Osteoblast (primary cell): Measurements from ENCODE around the gene GGTLC1. TPM values are rescaled to one million over a fixed set of nuclear protein-coding genes. Genes with fewer than 3 reads are reported as not detected.

Experiments used
- DNase-seq: peaks from one replicate; pipeline ENCODE4 v3.0.0; 2011; ENCODE audit warnings: low spot score, mixed read lengths; ENCODE audit not compliant: insufficient read length; ENCODE audit errors: missing footprints
- H2AFZ ChIP-seq: 2 replicates; pipeline ENCODE4 v1.6.0; 2011; ENCODE audit warnings: mild to moderate bottlenecking, low read length
- H3K27ac ChIP-seq: 2 replicates; pipeline ENCODE4 v1.5.1; 2011; ENCODE audit warnings: mild to moderate bottlenecking, low read depth, low read length, moderate library complexity
- H3K27me3 ChIP-seq: 2 replicates; pipeline ENCODE4 v1.6.0; 2012; ENCODE audit warnings: mild to moderate bottlenecking, control low read depth, inconsistent platforms, low read length, moderate library complexity; ENCODE audit not compliant: insufficient read depth
- H3K36me3 ChIP-seq: 2 replicates; pipeline ENCODE4 v1.5.1; 2011; ENCODE audit warnings: mild to moderate bottlenecking, low read length, control low read depth, moderate library complexity; ENCODE audit not compliant: insufficient read depth
- H3K4me1 ChIP-seq: 2 replicates; pipeline ENCODE4 v1.5.1; 2011; ENCODE audit warnings: mild to moderate bottlenecking, low read length, control low read depth, moderate library complexity; ENCODE audit not compliant: insufficient read depth
- H3K4me2 ChIP-seq: 2 replicates; pipeline ENCODE4 v1.6.0; 2011; ENCODE audit warnings: mild to moderate bottlenecking, low read length; ENCODE audit not compliant: insufficient read depth
- H3K4me3 ChIP-seq: fragments of 200-600 bp; sonication (generic); 3 replicates; pipeline ENCODE4 v1.5.1; 2012; ENCODE audit warnings: mild to moderate bottlenecking, low read length, inconsistent platforms; ENCODE audit not compliant: insufficient read depth
- H3K79me2 ChIP-seq: 2 replicates; pipeline ENCODE4 v1.6.0; 2012; ENCODE audit warnings: mild to moderate bottlenecking, low read length, control low read depth, inconsistent platforms; ENCODE audit not compliant: insufficient read depth
- H3K9me3 ChIP-seq: 2 replicates; pipeline ENCODE4 v1.5.1; 2011; ENCODE audit warnings: low read depth, low read length, control low read depth
- H4K20me1 ChIP-seq: 2 replicates; pipeline ENCODE4 v1.6.0; 2012; ENCODE audit warnings: mild to moderate bottlenecking, low read length, control low read depth; ENCODE audit not compliant: insufficient read depth
- total RNA-seq: library from RNA; depleted of rRNA; stranded (reverse); fragments of >200 nt; gene quantifications from 2 replicates; pipeline ENCODE4 v1.2.3, GENCODE V29; 2012
- TF ChIP-seq, protein P1 (sequence below): IDR thresholded peaks from 2 replicates; pipeline ENCODE4 v1.5.1; 2011; ENCODE audit warnings: mild to moderate bottlenecking, low read depth, low read length, moderate library complexity; ENCODE audit errors: extremely low read depth

GGTLC1 gene
- total RNA-seq, 1 donor, result not detected

DNA sequence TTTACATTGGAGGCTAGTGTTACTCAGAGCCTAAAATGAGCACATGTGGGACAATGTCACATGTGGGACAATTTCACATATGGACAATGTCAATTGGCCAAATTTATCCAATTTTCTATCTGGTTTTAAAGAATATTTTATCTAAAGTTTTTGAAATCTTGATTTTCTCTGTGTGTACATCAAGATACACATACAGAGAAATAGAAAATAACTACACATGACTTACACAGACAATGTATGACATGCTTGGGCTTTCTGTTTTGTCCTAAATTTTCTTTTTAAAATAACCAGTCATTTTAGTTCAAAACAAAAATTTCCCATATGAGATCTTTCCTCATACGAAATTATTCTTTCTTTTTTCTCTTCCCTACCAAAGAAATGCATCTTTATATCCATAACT lies 24.6 kb downstream of the GGTLC1 start:
- Histone ChIP-seq H3K27me3 (no peaks in the 10 kb centered on the region), H2AFZ (no peak overlapping the region), H3K36me3 (no peaks in the 10 kb centered on the region), H3K79me2 (no peaks in the 10 kb centered on the region), H4K20me1 (no peaks in the 10 kb centered on the region), H3K27ac (no peak overlapping the region), H3K4me3 (no peak overlapping the region), H3K4me1 (no peaks in the 10 kb centered on the region), H3K9me3 (no peaks in the 10 kb centered on the region), H3K4me2 (no peak overlapping the region)
- TF ChIP-seq, protein P1, sequence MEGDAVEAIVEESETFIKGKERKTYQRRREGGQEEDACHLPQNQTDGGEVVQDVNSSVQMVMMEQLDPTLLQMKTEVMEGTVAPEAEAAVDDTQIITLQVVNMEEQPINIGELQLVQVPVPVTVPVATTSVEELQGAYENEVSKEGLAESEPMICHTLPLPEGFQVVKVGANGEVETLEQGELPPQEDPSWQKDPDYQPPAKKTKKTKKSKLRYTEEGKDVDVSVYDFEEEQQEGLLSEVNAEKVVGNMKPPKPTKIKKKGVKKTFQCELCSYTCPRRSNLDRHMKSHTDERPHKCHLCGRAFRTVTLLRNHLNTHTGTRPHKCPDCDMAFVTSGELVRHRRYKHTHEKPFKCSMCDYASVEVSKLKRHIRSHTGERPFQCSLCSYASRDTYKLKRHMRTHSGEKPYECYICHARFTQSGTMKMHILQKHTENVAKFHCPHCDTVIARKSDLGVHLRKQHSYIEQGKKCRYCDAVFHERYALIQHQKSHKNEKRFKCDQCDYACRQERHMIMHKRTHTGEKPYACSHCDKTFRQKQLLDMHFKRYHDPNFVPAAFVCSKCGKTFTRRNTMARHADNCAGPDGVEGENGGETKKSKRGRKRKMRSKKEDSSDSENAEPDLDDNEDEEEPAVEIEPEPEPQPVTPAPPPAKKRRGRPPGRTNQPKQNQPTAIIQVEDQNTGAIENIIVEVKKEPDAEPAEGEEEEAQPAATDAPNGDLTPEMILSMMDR, result no peak
- DNase-seq, result no peak

DNA sequence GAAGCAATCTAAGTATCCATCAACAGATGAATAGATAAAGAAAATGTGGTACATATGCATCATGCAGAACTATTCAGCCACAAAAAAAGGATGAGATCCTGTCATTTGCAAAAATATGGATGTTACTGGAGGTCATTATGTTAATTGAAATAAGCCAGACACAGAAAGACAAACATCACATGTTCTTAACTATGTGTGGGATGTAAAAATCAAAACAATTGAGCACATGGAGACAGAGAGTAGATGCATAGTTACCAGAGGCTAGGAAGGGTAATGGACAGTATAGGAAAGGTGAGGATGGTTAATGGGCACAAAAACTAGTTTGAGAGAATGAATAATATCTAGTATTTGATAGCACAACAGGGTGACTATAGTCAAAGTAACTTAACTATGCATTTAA lies 26.3 kb downstream of the GGTLC1 start:
- TF ChIP-seq, protein P1, result no peak
- Histone ChIP-seq H3K27me3 (no peaks in the 10 kb centered on the region), H3K27ac (no peak overlapping the region), H3K36me3 (no peaks in the 10 kb centered on the region), H3K79me2 (no peaks in the 10 kb centered on the region), H3K4me3 (no peak overlapping the region), H3K4me2 (no peak overlapping the region), H2AFZ (no peak overlapping the region), H3K4me1 (no peaks in the 10 kb centered on the region), H3K9me3 (no peaks in the 10 kb centered on the region), H4K20me1 (no peaks in the 10 kb centered on the region)
- no peak for DNase-seq

DNA sequence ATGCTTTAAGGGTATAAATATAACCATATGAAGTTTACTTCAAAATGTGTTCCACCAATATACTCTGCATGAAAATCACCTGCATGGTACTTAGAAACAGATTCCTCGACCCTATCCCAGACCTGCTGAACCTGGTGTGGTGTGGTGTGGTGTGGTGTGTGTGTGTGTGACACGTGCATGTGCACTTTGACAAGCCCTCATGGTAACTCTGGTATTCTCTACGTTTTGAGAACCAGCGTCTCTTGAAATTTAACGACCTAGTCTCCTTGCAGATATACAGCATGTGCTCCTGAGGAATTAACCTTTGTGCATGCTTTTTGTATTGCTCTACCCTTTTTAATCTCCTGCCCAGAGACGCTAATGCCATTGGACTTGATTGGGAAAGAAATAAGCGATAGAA lies 29.5 kb downstream of the GGTLC1 start:
- Histone ChIP-seq H3K27ac (no peak overlapping the region), H2AFZ (no peak overlapping the region), H3K4me3 (no peak overlapping the region), H3K4me2 (no peak overlapping the region), H3K79me2 (no peaks in the 10 kb centered on the region), H3K4me1 (no peaks in the 10 kb centered on the region), H4K20me1 (no peaks in the 10 kb centered on the region), H3K27me3 (no peaks in the 10 kb centered on the region), H3K36me3 (no peaks in the 10 kb centered on the region), H3K9me3 (no peaks in the 10 kb centered on the region)
- no peak for DNase-seq
- TF ChIP-seq, protein P1, result no peak

DNA sequence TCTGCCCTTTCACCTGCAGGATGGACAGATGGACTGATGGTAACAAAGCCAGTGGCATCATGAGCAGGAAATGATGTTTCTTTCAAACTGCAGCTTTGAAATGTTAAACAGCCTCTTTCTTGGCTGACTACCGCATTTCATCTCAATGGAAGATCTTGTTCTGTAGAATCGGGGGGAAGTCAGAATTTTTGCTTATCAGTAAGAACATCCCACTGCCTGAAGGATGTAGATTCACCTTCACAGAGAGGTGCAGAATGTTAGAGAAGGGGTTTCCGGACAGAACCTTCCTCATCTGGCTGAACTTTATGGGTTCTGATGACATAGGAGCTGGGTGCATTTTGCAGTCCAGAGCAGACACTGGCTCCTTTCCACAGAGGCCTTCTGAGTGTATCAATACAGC lies 32.7 kb downstream of the GGTLC1 start:
- Histone ChIP-seq H3K27me3 (no peaks in the 10 kb centered on the region), H3K9me3 (no peaks in the 10 kb centered on the region), H2AFZ (no peak overlapping the region), H3K27ac (no peak overlapping the region), H3K4me1 (no peaks in the 10 kb centered on the region), H3K4me3 (no peak overlapping the region), H4K20me1 (no peaks in the 10 kb centered on the region), H3K79me2 (no peaks in the 10 kb centered on the region), H3K4me2 (no peak overlapping the region), H3K36me3 (no peaks in the 10 kb centered on the region)
- TF ChIP-seq, protein P1, result no peak
- no peak for DNase-seq
